K562 (cell line): ENCODE measurements around the gene TSEN34. TPM values are rescaled to one million over a fixed set of nuclear protein-coding genes. Genes with fewer than 3 reads are reported as not detected.
A peak's percentile ranks its signal among the peaks of the same experiment; 100 is the strongest.

Experiments used
- BHLHE40 ChIP-seq: IDR thresholded peaks from 2 replicates; pipeline ENCODE4 v1.6.1; 2011; ENCODE audit warnings: low read length, improper control_type of control experiment
- CBFB ChIP-seq: sonication (generic); formaldehyde crosslinking; IDR thresholded peaks from 2 replicates; pipeline ENCODE4 v1.4.0; 2020; ENCODE audit warnings: mild to moderate bottlenecking, missing genetic modification reagents
- CBX8 ChIP-seq: fragments of 200-600 bp; sonication (generic); IDR thresholded peaks from 2 replicates; pipeline ENCODE4 v1.6.1; 2012; ENCODE audit warnings: borderline replicate concordance, mixed run types, low read depth, mild to moderate bottlenecking, moderate library complexity, mixed read lengths, low read length, control low read depth, inconsistent platforms; ENCODE audit not compliant: poor library complexity, severe bottlenecking; ENCODE audit errors: extremely low read depth
- CGGBP1 ChIP-seq: fragments of 250-450 bp; sonication (Bioruptor Pico); IDR thresholded peaks from 2 replicates; pipeline ENCODE4 v1.9.0; 2021; ENCODE audit warnings: mild to moderate bottlenecking
- EGR1 ChIP-seq: fragments of 450-650 bp; conservative IDR thresholded peaks from 2 replicates; pipeline ENCODE4 v1.6.1; 2017; ENCODE audit warnings: mild to moderate bottlenecking
- ETS1 ChIP-seq: conservative IDR thresholded peaks from 2 replicates; pipeline ENCODE4 v1.6.1; 2011; ENCODE audit warnings: low read depth, mild to moderate bottlenecking, low read length; ENCODE audit not compliant: control insufficient read depth
- FUS ChIP-seq: fragments of 200-400 bp; formaldehyde crosslinking; optimal IDR thresholded peaks from 2 replicates; pipeline ENCODE3; 2017; ENCODE audit warnings: low read depth, low read length
- IFI16 ChIP-seq: fragments of 250-450 bp; sonication (Bioruptor Pico); IDR thresholded peaks from 2 replicates; pipeline ENCODE4 v2.1.2; 2022; ENCODE audit warnings: mild to moderate bottlenecking, inconsistent platforms
- MAZ ChIP-seq, 2 experiments: fragments of 450-650 bp in 1 of 2; sonication (generic) in 1 of 2; formaldehyde crosslinking; IDR thresholded peaks in 1 of 2; conservative IDR thresholded peaks in 1 of 2; 2 replicates each; pipeline versions ENCODE4 v1.4.0 to v1.5.0; 2020; ENCODE audit warnings: mild to moderate bottlenecking in 1 of 2, missing genetic modification reagents in 1 of 2
- NFIC ChIP-seq: fragments of 450-650 bp; IDR thresholded peaks from 2 replicates; pipeline ENCODE4 v1.6.1; 2017; ENCODE audit warnings: mild to moderate bottlenecking, inconsistent platforms
- RB1 ChIP-seq: fragments of 450-650 bp; IDR thresholded peaks from 2 replicates; pipeline ENCODE4 v1.6.1; 2017; ENCODE audit warnings: low read depth, mild to moderate bottlenecking
- SLC30A9 ChIP-seq: fragments of 250-450 bp; sonication (Bioruptor Pico); IDR thresholded peaks from 2 replicates; pipeline ENCODE4 v1.8.0; 2022; ENCODE audit warnings: mild to moderate bottlenecking, moderate library complexity
- SRSF9 ChIP-seq: fragments of 200-400 bp; formaldehyde crosslinking; IDR thresholded peaks from 2 replicates; pipeline ENCODE4 v1.6.1; 2017; ENCODE audit warnings: low read depth, low read length, borderline replicate concordance
- TSHZ1 ChIP-seq: fragments of 250-450 bp; sonication (Bioruptor Pico); IDR thresholded peaks from 2 replicates; pipeline ENCODE4 v1.4.0; 2020; ENCODE audit warnings: mild to moderate bottlenecking, moderate library complexity
- ZNF24 ChIP-seq: fragments of 450-650 bp; IDR thresholded peaks from 2 replicates; pipeline ENCODE4 v1.6.1; 2016
- ZNF695 ChIP-seq: fragments of 450-650 bp; formaldehyde crosslinking; IDR thresholded peaks from 2 replicates; pipeline ENCODE4 v1.4.0; 2020; ENCODE audit warnings: mild to moderate bottlenecking, moderate library complexity
- polyA plus RNA-seq, 8 experiments: library from polyadenylated mRNA; depleted of rRNA in 4 of 8; stranded (reverse) in 5 of 8; unstranded in 3 of 8; fragments of >200 nt; fragmentation: Nextera tagmentation in 2 of 8; fragmentation: Illumina TruSeq in 1 of 8; extraction: Ambion mirVana in 2 of 8; extraction: Trizol in 1 of 8; gene quantifications; 2 replicates each; pipeline versions ENCODE4 v1.2.1 to v1.2.3, GENCODE V29; 2011 to 2014; ENCODE audit warnings: inconsistent platforms in 1 of 8, missing spikeins in 1 of 8
- total RNA-seq, 7 experiments: library from RNA; depleted of rRNA in 6 of 7; stranded (reverse); fragments of >200 nt in 6 of 7; fragmentation: Illumina TruSeq in 2 of 7; extraction: Trizol in 2 of 7; gene quantifications; 2 replicates each; pipeline versions ENCODE4 v1.2.1 to v1.2.3, GENCODE V29; 2011 to 2021; ENCODE audit warnings: low replicate concordance in 1 of 7
- TF ChIP-seq, protein P1 (sequence below): fragments of 250-450 bp; sonication (Bioruptor Pico); IDR thresholded peaks from 2 replicates; pipeline ENCODE4 v1.4.0; 2020; ENCODE audit warnings: mild to moderate bottlenecking, moderate library complexity, borderline replicate concordance
- TF ChIP-seq, protein P2 (sequence below): sonication (generic); formaldehyde crosslinking; IDR thresholded peaks from 2 replicates; pipeline ENCODE4 v1.5.0; 2020; ENCODE audit warnings: missing genetic modification reagents

The TSEN34 gene
- total and polyA plus RNA-seq, 9 of the 15 experiments (the other 6 are each of a cell fraction or from before 2014, with no cell fraction given): 3.1 to 57.6 (median 29.5) TPM

DNA sequence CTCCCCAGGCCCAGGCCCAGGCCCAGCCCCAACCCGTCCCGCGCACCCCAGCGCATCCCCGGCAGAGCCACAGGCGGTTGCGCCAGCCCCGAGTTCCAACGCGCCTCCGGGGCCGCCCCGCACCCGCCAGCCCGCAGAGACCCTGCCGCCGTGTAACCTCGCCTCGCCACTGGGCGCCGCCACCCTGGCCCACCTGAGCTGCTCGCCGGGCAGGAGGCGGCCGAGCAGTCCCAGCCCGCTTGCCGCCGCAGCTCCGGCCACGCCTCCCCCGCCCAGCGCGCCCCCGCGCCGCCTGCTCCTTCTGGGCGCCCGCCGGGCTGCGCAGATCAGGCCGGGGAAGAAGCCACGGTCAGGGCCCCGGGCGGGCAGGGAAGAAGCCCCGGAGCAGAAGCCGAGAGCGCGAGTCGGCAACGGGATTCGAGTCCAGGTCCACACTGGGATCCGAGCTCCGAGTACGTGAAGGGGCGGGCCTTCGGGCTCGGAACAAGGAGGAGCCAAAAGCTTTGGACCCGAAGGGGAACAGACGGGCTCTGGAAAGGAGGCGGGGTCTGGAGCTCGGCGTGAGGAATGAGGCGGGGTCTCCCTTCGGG is 1.9 kb upstream of the TSEN34 start, which contains the start of gene MBOAT7 (continued):
- no peak for TF ChIP-seq CBX8
- no peak for TF ChIP-seq SRSF9
- TF ChIP-seq ZNF24: no peak
- TF ChIP-seq CGGBP1 (CRISPR knock-in tag): no peak
- TF ChIP-seq TSHZ1 (CRISPR knock-in tag): no peak
- no peak for TF ChIP-seq SLC30A9
- peak in 1 of 2 experiments; percentile 93; a peak in 3 of 4 replicates for TF ChIP-seq MAZ (CRISPR knock-in tag; conservative IDR thresholded peaks at IDR 0.05 in 1 of 2, IDR thresholded peaks at IDR 0.05 in 1 of 2)
- no peak; the same call in 1 of the 2 replicates for TF ChIP-seq ETS1
- TF ChIP-seq EGR1: peak; percentile 84
- peak; percentile 90 for TF ChIP-seq RB1
- TF ChIP-seq, protein P1, sequence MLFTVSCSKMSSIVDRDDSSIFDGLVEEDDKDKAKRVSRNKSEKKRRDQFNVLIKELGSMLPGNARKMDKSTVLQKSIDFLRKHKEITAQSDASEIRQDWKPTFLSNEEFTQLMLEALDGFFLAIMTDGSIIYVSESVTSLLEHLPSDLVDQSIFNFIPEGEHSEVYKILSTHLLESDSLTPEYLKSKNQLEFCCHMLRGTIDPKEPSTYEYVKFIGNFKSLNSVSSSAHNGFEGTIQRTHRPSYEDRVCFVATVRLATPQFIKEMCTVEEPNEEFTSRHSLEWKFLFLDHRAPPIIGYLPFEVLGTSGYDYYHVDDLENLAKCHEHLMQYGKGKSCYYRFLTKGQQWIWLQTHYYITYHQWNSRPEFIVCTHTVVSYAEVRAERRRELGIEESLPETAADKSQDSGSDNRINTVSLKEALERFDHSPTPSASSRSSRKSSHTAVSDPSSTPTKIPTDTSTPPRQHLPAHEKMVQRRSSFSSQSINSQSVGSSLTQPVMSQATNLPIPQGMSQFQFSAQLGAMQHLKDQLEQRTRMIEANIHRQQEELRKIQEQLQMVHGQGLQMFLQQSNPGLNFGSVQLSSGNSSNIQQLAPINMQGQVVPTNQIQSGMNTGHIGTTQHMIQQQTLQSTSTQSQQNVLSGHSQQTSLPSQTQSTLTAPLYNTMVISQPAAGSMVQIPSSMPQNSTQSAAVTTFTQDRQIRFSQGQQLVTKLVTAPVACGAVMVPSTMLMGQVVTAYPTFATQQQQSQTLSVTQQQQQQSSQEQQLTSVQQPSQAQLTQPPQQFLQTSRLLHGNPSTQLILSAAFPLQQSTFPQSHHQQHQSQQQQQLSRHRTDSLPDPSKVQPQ (CRISPR knock-in tag): no peak
- no peak for TF ChIP-seq IFI16 (CRISPR knock-in tag)
- TF ChIP-seq FUS: no peak
- TF ChIP-seq CBFB (CRISPR knock-in tag): no peak
- TF ChIP-seq NFIC: peak; percentile 14
- TF ChIP-seq ZNF695 (CRISPR knock-in tag): no peak
- no peak for TF ChIP-seq BHLHE40
- TF ChIP-seq, protein P2, sequence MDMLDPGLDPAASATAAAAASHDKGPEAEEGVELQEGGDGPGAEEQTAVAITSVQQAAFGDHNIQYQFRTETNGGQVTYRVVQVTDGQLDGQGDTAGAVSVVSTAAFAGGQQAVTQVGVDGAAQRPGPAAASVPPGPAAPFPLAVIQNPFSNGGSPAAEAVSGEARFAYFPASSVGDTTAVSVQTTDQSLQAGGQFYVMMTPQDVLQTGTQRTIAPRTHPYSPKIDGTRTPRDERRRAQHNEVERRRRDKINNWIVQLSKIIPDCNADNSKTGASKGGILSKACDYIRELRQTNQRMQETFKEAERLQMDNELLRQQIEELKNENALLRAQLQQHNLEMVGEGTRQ (CRISPR knock-in tag): no peak
